Activated CD8-positive, alpha-beta memory T cell treated with anti-CD3 and anti-CD28 coated beads, Interleukin-2, amount 10 ng/mL, durations not matched to agents 7 days and 5 days (primary cell): ENCODE measurements around the gene FRK. TPM values are rescaled to one million over a fixed set of nuclear protein-coding genes. Genes with fewer than 3 reads are reported as not detected.

ENCODE experiments used
- ATAC-seq: fragments of 150-1000 bp; cut with Tn5 transposase; one replicate; pipeline ENCODE4 v1.10.0; 2021; ENCODE audit warnings: moderate library complexity
- CTCF ChIA-PET: fragments of 350-600 bp; sonication (Branson Sonifier 250); formaldehyde crosslinking; loops from one replicate; lab custom pipeline; 2021; ENCODE audit warnings: antibody characterized with exemption; lab: Charles Lee
- DNase-seq: peaks from one replicate; pipeline ENCODE4 v3.0.0-alpha.2; 2020
- H3K27ac Mint-ChIP-seq: one replicate; pipeline ENCODE4 v1.8.0; 2021; ENCODE audit warnings: mild to moderate bottlenecking, mixed read lengths
- H3K27me3 Mint-ChIP-seq: one replicate; pipeline ENCODE4 v1.8.0; 2021; ENCODE audit warnings: mixed read lengths
- H3K36me3 Mint-ChIP-seq: one replicate; pipeline ENCODE4 v1.8.0; 2021; ENCODE audit warnings: mild to moderate bottlenecking, mixed read lengths
- H3K4me1 Mint-ChIP-seq: one replicate; pipeline ENCODE4 v1.8.0; 2021; ENCODE audit warnings: mixed read lengths
- H3K4me3 Mint-ChIP-seq: one replicate; pipeline ENCODE4 v1.8.0; 2021; ENCODE audit warnings: mild to moderate bottlenecking, moderate library complexity, mixed read lengths
- H3K9me3 Mint-ChIP-seq: one replicate; pipeline ENCODE4 v1.8.0; 2022; ENCODE audit warnings: low read depth, mixed read lengths
- total RNA-seq, 2 experiments: library from RNA; stranded (reverse); gene quantifications; one replicate each; pipeline ENCODE4 v1.2.3, GENCODE V29; 2021

The FRK gene
- total RNA-seq, 2 experiments from 2014 or later: 0.09 to 0.12 TPM

- Mint-ChIP-seq H3K27me3 (peaks cover 40% of the 10 kb centered on the region), H3K4me1 (peaks cover 1% of the 10 kb centered on the region), H3K27ac (no peak overlapping the region), H3K4me3 (no peak overlapping the region), H3K36me3 (no peaks in the 10 kb centered on the region), H3K9me3 (no peaks in the 10 kb centered on the region)
- ATAC-seq: no peak
- CTCF ChIA-PET: interaction anchor here (1.6 kb wide), 1 partner anchor 9 kb away, joined by 4 read pairs; no protein-coding TSS in a partner anchor
- DNase-seq: no peak
These were observed 40.0 kb downstream of the FRK start for GRCh38 chr6:116020738-116021137.

GRCh38 chr6:116019428-116019827, 41.3 kb downstream of the FRK start:
- no peak for ATAC-seq
- CTCF ChIA-PET: interaction anchor here (1.2 to 1.6 kb wide), 2 partner anchors 8 to 81 kb away, joined by 4 read pairs; partner anchors contain the start of gene NT5DC1

GRCh38 chr6:116018976-116019375, 41.7 kb downstream of the FRK start:
- CTCF ChIA-PET: no interaction called here
- DNase-seq: no peak
- Mint-ChIP-seq H3K4me1 (no peaks in the 10 kb centered on the region), H3K4me3 (no peak overlapping the region), H3K27me3 (peaks cover 56% of the 10 kb centered on the region), H3K27ac (no peak overlapping the region), H3K9me3 (no peaks in the 10 kb centered on the region), H3K36me3 (no peaks in the 10 kb centered on the region)
- ATAC-seq: no peak

More at GRCh38 chr6:116019428-116019827, 41.3 kb downstream of the FRK start:
- no peak overlapping the region for H3K4me3 Mint-ChIP-seq
- peaks cover 52% of the 10 kb centered on the region for H3K27me3 Mint-ChIP-seq
- no peaks in the 10 kb centered on the region for H3K4me1 Mint-ChIP-seq
- no peaks in the 10 kb centered on the region for H3K9me3 Mint-ChIP-seq
- no peaks in the 10 kb centered on the region for H3K36me3 Mint-ChIP-seq
- DNase-seq: no peak
- H3K27ac Mint-ChIP-seq: no peak overlapping the region

GRCh38 chr6:116017546-116018295, 43.0 kb downstream of the FRK start:
- CTCF ChIA-PET: interaction anchor here (1.1 kb wide), 1 partner anchor 94 kb away, joined by 3 read pairs; no protein-coding TSS in a partner anchor
- no peak for ATAC-seq
- no peaks in the 10 kb centered on the region for H3K36me3 Mint-ChIP-seq
- no peaks in the 10 kb centered on the region for H3K9me3 Mint-ChIP-seq
- no peak overlapping the region for H3K4me3 Mint-ChIP-seq
- no peaks in the 10 kb centered on the region for H3K4me1 Mint-ChIP-seq
- DNase-seq: no peak
- peaks cover 64% of the 10 kb centered on the region for H3K27me3 Mint-ChIP-seq
- H3K27ac Mint-ChIP-seq: no peak overlapping the region

GRCh38 chr6:116016846-116017545, 43.7 kb downstream of the FRK start:
- Mint-ChIP-seq H3K4me1 (peaks cover 2% of the 10 kb centered on the region), H3K4me3 (no peak overlapping the region), H3K27me3 (peaks cover 65% of the 10 kb centered on the region), H3K36me3 (no peaks in the 10 kb centered on the region), H3K9me3 (no peaks in the 10 kb centered on the region), H3K27ac (no peak overlapping the region)
- no peak for ATAC-seq
- CTCF ChIA-PET: interaction anchor here (1.1 kb wide), 1 partner anchor 95 kb away, joined by 3 read pairs; no protein-coding TSS in a partner anchor
- no peak for DNase-seq

GRCh38 chr6:116015983-116016382, 44.7 kb downstream of the FRK start:
- H3K9me3 Mint-ChIP-seq: no peaks in the 10 kb centered on the region
- H3K27ac Mint-ChIP-seq: no peak overlapping the region
- H3K27me3 Mint-ChIP-seq: peaks cover 63% of the 10 kb centered on the region
- H3K4me1 Mint-ChIP-seq: peaks cover 10% of the 10 kb centered on the region
- no peak for DNase-seq
- CTCF ChIA-PET: no interaction called here
- ATAC-seq: no peak
- no peaks in the 10 kb centered on the region for H3K36me3 Mint-ChIP-seq
- H3K4me3 Mint-ChIP-seq: no peak overlapping the region

GRCh38 chr6:116015561-116015960, 45.1 kb downstream of the FRK start:
- peaks cover 63% of the 10 kb centered on the region for H3K27me3 Mint-ChIP-seq
- CTCF ChIA-PET: interaction anchor here (5.0 kb wide), 1 partner anchor 82 kb away, joined by 38 read pairs; no protein-coding TSS in a partner anchor

GRCh38 chr6:116012951-116013350, 47.7 kb downstream of the FRK start:
- Mint-ChIP-seq H3K27ac (no peak overlapping the region), H3K4me1 (peaks cover 11% of the 10 kb centered on the region), H3K27me3 (peaks cover 49% of the 10 kb centered on the region), H3K4me3 (no peak overlapping the region), H3K9me3 (no peaks in the 10 kb centered on the region), H3K36me3 (no peaks in the 10 kb centered on the region)
- CTCF ChIA-PET: interaction anchor here (1.0 to 5.0 kb wide), 3 partner anchors 11 to 99 kb away, joined by 3 to 38 read pairs (median 3); no protein-coding TSS in a partner anchor
- ATAC-seq (no peak), DNase-seq (no peak)

More at GRCh38 chr6:116015561-116015960, 45.1 kb downstream of the FRK start:
- H3K36me3 Mint-ChIP-seq: no peaks in the 10 kb centered on the region
- DNase-seq (no peak), ATAC-seq (no peak)
- H3K9me3 Mint-ChIP-seq: no peaks in the 10 kb centered on the region
- H3K4me3 Mint-ChIP-seq: no peak overlapping the region
- peaks cover 11% of the 10 kb centered on the region for H3K4me1 Mint-ChIP-seq
- H3K27ac Mint-ChIP-seq: no peak overlapping the region

GRCh38 chr6:116012471-116012949, 48.2 kb downstream of the FRK start:
- CTCF ChIA-PET: interaction anchor here (1.0 to 5.0 kb wide), 3 partner anchors 19 to 99 kb away, joined by 3 to 38 read pairs (median 3); no protein-coding TSS in a partner anchor
- no peak overlapping the region for H3K4me3 Mint-ChIP-seq
- ATAC-seq (no peak), DNase-seq (no peak)
- H3K36me3 Mint-ChIP-seq: no peaks in the 10 kb centered on the region
- H3K27ac Mint-ChIP-seq: no peak overlapping the region
- H3K9me3 Mint-ChIP-seq: no peaks in the 10 kb centered on the region
- H3K4me1 Mint-ChIP-seq: peaks cover 11% of the 10 kb centered on the region
- H3K27me3 Mint-ChIP-seq: peaks cover 44% of the 10 kb centered on the region

GRCh38 chr6:116011520-116011919, 49.2 kb downstream of the FRK start:
- Mint-ChIP-seq H3K9me3 (no peaks in the 10 kb centered on the region), H3K36me3 (no peaks in the 10 kb centered on the region), H3K27me3 (peaks cover 40% of the 10 kb centered on the region), H3K4me3 (no peak overlapping the region), H3K27ac (no peak overlapping the region), H3K4me1 (peaks cover 11% of the 10 kb centered on the region)
- CTCF ChIA-PET: interaction anchor here (0.9 to 5.0 kb wide), 10 partner anchors 9 to 102 kb away, joined by 3 to 38 read pairs (median 3); partner anchors contain the start of gene NT5DC1
- peak; percentile 63 for ATAC-seq
- DNase-seq: peak; percentile 57

- Mint-ChIP-seq H3K27me3 (peaks cover 38% of the 10 kb centered on the region), H3K4me1 (peaks cover 11% of the 10 kb centered on the region), H3K36me3 (no peaks in the 10 kb centered on the region), H3K9me3 (no peaks in the 10 kb centered on the region), H3K4me3 (no peak overlapping the region), H3K27ac (no peak overlapping the region)
- ATAC-seq: peak; percentile 66
- CTCF ChIA-PET: interaction anchor here (0.9 to 5.0 kb wide), 9 partner anchors 9 to 103 kb away, joined by 3 to 38 read pairs (median 3); partner anchors contain the start of gene NT5DC1
- peak; percentile 70 for DNase-seq
These were observed 49.8 kb downstream of the FRK start for GRCh38 chr6:116010790-116011401.

GRCh38 chr6:116010386-116010785, 50.3 kb downstream of the FRK start:
- H3K9me3 Mint-ChIP-seq: no peaks in the 10 kb centered on the region
- no peaks in the 10 kb centered on the region for H3K36me3 Mint-ChIP-seq
- CTCF ChIA-PET: interaction anchor here (0.9 to 5.0 kb wide), 4 partner anchors 19 to 90 kb away, joined by 3 to 38 read pairs (median 6); partner anchors contain the start of gene NT5DC1
- H3K27ac Mint-ChIP-seq: no peak overlapping the region
- ATAC-seq (no peak), DNase-seq (no peak)
- peaks cover 11% of the 10 kb centered on the region for H3K4me1 Mint-ChIP-seq
- no peak overlapping the region for H3K4me3 Mint-ChIP-seq
- peaks cover 33% of the 10 kb centered on the region for H3K27me3 Mint-ChIP-seq
